Activated CD4-positive, alpha-beta T cell treated with anti-CD3 and anti-CD28 coated beads, Interleukin-2, amount 50 U/mL, for 1 hour (primary cell): ENCODE results near the gene C4A.
A peak's percentile ranks its signal among the peaks of the same experiment; 100 is the strongest.
"Not testable (repeated sequence)": the region's sequence is repeated elsewhere in the genome, so short reads cannot be mapped to it uniquely, and the experiment has no call there.

ENCODE experiments used
- DNase-seq: peaks from one replicate; pipeline ENCODE4 v3.0.0-alpha.2; 2020

Gene C4A

GRCh38 chr6:31961616-31962015 lies 20.2 kb upstream of the C4A start:
- DNase-seq, result no peak

- no peak for DNase-seq
Observed at GRCh38 chr6:31963921-31964320, 17.9 kb upstream of the C4A start.

- DNase-seq, result no peak
Observed at GRCh38 chr6:31965700-31966099, 16.2 kb upstream of the C4A start.

- DNase-seq, result no peak
Observed at GRCh38 chr6:31966506-31966905, 15.4 kb upstream of the C4A start.

- DNase-seq, result no peak
Observed at GRCh38 chr6:31966997-31967925, 14.6 kb upstream of the C4A start.

GRCh38 chr6:31967926-31968320 lies 13.9 kb upstream of the C4A start:
- DNase-seq, result no peak

- DNase-seq, result no peak
Observed at GRCh38 chr6:31968326-31968725, 13.5 kb upstream of the C4A start.

- no peak for DNase-seq
Observed at GRCh38 chr6:31968791-31969711, 12.8 kb upstream of the C4A start.

- DNase-seq, result no peak
Observed at GRCh38 chr6:31969712-31970603, 11.9 kb upstream of the C4A start.

GRCh38 chr6:31970604-31971271 lies 11.1 kb upstream of the C4A start:
- no peak for DNase-seq

- DNase-seq, result no peak
Observed at GRCh38 chr6:31971279-31971992, 10.4 kb upstream of the C4A start.

GRCh38 chr6:31971993-31972708 lies 9.7 kb upstream of the C4A start, which contains the start of gene DXO:
DXO (minus strand) TSS chr6:31972138; CDS start chr6:31971675, 463 bp downstream.
- DNase-seq, result peak; percentile 96

- DNase-seq, result no peak
Observed at GRCh38 chr6:31972709-31973350, 9.0 kb upstream of the C4A start.

GRCh38 chr6:31976065-31976464 lies 5.8 kb upstream of the C4A start:
- DNase-seq, result not testable (repeated sequence)

- no peak for DNase-seq
Observed at GRCh38 chr6:31977816-31978431, 3.9 kb upstream of the C4A start.

GRCh38 chr6:31978831-31979230 lies 3.0 kb upstream of the C4A start:
- no peak for DNase-seq

GRCh38 chr6:31979238-31979898 lies 2.5 kb upstream of the C4A start:
- no peak for DNase-seq

- not testable (repeated sequence) for DNase-seq
Observed at GRCh38 chr6:31980195-31980876, 1.5 kb upstream of the C4A start.
